Measurements from ENCODE around the gene IL11.
"Not testable (repeated sequence)": the region's sequence is repeated elsewhere in the genome, so short reads cannot be mapped to it uniquely, and the experiment has no call there.

Gene IL11

DNA sequence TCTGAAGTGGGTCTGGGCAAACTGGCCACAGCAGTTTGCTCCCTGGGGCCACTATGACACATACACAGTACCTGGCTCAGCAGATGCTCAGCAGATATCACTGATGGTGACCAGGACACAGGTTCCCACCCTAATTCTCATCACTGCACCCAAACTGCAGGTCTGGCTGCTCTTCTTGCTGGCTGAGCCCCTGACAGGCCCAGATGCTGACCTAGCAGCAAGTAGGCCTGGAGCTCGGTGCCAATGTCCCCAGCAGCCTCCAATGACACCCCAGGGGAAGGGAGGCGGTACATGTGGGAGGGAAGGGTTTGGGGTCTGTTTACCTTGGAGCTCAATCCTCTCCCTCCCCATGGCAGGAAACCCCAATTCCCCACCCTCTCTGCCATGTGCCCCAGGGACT, 32.2 kb upstream of the IL11 start:
- Mint-ChIP-seq H3K4me3 (no peak overlapping the region), H3K4me1 (peaks cover 32% of the 10 kb centered on the region), H3K9me3 (no peaks in the 10 kb centered on the region), H3K27ac (peak overlapping the region in 1 of 3 experiments; percentile 9), H3K36me3 (ENCODE audit: low read depth) (peaks cover 51% of the 10 kb centered on the region), H3K27me3 (ENCODE audit: low read depth) (no peaks in the 10 kb centered on the region)
- TF ChIP-seq, protein P1, sequence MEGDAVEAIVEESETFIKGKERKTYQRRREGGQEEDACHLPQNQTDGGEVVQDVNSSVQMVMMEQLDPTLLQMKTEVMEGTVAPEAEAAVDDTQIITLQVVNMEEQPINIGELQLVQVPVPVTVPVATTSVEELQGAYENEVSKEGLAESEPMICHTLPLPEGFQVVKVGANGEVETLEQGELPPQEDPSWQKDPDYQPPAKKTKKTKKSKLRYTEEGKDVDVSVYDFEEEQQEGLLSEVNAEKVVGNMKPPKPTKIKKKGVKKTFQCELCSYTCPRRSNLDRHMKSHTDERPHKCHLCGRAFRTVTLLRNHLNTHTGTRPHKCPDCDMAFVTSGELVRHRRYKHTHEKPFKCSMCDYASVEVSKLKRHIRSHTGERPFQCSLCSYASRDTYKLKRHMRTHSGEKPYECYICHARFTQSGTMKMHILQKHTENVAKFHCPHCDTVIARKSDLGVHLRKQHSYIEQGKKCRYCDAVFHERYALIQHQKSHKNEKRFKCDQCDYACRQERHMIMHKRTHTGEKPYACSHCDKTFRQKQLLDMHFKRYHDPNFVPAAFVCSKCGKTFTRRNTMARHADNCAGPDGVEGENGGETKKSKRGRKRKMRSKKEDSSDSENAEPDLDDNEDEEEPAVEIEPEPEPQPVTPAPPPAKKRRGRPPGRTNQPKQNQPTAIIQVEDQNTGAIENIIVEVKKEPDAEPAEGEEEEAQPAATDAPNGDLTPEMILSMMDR (IDR thresholded peaks at IDR 0.05; ENCODE audit: unreplicated experiment in 3 of 3), result no peak

DNA sequence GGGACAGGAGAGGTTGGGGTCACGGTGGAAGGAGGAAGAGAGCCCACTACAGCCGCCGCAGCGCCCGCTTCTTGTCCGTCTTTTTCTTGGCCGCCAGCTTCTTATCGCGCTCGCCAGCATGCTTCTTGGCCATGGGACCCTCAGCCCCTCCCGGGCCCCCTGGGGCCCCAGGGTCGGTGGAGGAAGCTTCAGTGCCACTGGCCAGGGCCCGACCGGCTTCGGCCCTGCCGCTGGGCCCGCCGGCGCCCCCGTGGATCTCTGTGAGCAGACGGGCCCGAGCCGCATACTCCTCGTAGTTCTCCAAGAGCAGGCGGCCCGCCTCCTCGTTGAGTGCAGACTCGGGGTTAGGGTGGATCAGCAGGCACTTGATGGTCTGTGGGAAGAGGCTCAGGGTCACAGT, 31.1 kb upstream of the IL11 start:
- H3K27ac Mint-ChIP-seq; H3K9me3 Mint-ChIP-seq; H3K27me3 Mint-ChIP-seq (ENCODE audit: low read depth); H3K4me3 Mint-ChIP-seq: not testable (repeated sequence)
- Mint-ChIP-seq H3K36me3 (ENCODE audit: low read depth) (peaks cover 47% of the 10 kb centered on the region), H3K4me1 (peaks cover 26% of the 10 kb centered on the region)

DNA sequence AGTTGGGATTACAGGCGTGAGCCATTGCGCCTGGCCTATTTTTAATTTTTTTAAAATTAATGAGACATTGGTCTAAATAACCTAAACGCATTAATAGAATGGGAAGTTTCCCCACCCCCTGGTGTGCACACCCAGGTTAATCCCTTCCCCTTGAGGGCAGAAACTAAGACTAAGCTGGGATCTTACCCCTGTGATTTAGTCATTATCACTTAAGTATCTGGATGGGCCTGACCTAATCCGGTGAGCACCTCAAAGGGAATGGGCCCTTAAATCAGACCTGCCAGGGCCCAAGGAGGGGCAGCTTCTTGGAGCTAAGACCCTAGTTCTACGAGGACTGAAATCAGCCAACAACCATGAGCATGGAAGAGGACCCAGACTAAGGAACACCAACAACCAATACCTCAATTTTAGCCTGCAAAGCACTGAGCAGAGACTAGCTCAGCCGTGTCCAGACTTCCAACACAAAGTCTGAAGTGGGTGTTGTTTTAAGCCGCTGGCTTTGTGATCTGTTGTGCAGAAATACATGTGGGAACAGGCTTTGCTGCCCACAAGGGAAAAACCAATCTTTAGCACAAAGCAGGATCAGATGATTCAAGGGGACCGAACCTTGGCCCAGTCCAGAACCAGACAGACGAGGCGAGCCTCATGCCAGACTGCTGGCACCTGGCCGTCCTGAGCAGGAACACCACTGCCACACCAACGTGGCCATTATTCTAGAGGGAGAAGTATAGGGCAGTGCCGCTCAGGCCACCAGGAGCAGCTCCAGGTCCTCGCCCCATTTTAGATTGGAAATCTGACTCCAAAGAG, 30.2 kb upstream of the IL11 start:
- H3K4me1 Mint-ChIP-seq, result peaks cover 17% of the 10 kb centered on the region
- H3K36me3 Mint-ChIP-seq (ENCODE audit: low read depth), result peaks cover 38% of the 10 kb centered on the region
- no peaks in the 10 kb centered on the region for H3K27me3 Mint-ChIP-seq (ENCODE audit: low read depth)
- H3K9me3 Mint-ChIP-seq, result no peaks in the 10 kb centered on the region
- H3K4me3 Mint-ChIP-seq, result no peak overlapping the region
- no peak overlapping the region for H3K27ac Mint-ChIP-seq
- TF ChIP-seq, protein P1 (IDR thresholded peaks at IDR 0.05; ENCODE audit: unreplicated experiment in 3 of 3), result no peak

DNA sequence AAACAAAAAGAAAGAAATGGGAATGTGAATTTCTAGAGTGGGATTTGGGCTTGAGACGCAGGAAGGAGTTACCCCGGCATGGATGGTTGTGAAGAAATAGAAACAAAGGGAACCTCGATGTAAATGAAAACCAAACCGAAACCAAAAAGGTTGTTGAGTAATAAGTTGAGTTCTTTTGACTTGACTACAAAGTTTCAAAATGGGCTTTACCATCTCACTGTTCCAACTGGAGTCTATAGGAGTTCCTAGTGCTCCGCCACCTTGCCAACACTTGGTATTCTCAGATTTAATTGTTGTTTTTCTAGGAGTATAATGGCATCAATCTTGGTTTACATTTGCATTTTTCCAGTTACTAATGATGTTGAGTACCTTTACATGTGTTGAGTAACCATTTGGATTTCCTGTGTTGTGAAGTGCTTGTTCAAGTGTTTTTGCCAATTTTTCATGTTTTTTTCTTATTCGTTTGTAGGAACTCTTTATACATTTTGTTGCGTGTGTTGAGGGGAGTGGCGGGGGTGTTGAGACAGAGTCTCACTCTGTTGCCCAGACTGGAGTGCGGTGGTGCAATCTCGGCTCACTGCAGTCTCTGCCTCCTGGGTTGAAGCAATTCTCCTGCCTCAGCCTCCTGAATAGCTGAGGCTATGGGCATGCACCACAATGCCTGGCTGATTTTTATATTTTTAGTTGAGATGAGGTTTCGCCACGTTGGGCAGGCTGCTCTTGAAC, 28.1 kb upstream of the IL11 start:
- Mint-ChIP-seq H3K9me3 (no peaks in the 10 kb centered on the region), H3K4me1 (peaks cover 15% of the 10 kb centered on the region), H3K4me3 (peak overlapping the region in 1 of 3 experiments; percentile 31), H3K27me3 (ENCODE audit: low read depth) (no peaks in the 10 kb centered on the region), H3K27ac (no peak overlapping the region), H3K36me3 (ENCODE audit: low read depth) (peaks cover 31% of the 10 kb centered on the region)
- TF ChIP-seq, protein P1 (IDR thresholded peaks at IDR 0.05; ENCODE audit: unreplicated experiment in 3 of 3), result no peak

DNA sequence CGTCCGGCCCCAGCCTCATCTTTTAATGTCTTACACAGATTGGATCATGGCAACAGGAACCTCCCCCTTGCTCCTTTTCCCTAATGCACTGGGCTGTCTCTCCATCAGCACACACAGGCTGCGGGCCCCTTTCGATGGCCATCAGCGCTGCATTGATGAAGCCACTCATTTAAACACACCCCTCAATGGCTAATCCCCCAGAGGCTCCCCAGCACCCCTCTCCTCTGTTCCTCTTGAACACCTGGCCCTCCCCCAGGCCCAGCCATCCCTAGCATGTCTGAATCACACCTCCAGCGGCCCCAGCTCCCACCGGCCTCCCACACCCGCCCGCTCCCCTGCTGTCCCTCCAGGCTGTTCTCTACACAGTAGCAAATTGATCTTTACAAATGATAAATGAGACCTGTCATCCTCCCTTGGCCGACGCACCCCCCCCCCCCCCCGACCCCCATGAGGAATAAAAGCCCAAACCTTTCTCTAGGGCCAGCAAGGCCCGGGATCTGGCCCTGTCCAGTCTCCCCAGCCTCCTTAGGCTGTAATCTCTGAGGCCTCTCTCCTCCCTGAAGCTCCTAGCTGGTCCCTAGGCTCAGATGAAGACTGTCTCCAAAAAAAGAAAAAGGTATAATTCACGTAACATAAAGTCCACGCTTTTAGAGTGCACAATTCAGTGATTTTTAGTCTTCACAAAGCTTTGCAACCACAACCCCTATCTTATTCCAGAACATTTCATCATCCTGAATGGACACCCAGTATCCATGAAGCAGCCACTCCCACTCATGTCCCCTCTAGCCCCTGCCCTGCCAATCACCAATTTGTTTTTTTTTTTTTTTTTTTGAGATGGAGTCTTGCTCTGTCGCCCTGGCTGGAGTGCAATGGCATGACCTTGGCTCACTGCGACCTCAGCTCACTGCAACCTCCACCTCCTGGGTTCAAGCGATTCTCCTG, 22.8 kb upstream of the IL11 start:
- no peaks in the 10 kb centered on the region for H3K9me3 Mint-ChIP-seq
- peaks cover 28% of the 10 kb centered on the region for H3K36me3 Mint-ChIP-seq (ENCODE audit: low read depth)

More for the DNA sequence above, 22.8 kb upstream of the IL11 start:
- H3K4me1 Mint-ChIP-seq, result peaks cover 28% of the 10 kb centered on the region
- H3K27me3 Mint-ChIP-seq (ENCODE audit: low read depth), result no peaks in the 10 kb centered on the region
- H3K4me3 Mint-ChIP-seq, result peak overlapping the region in 1 of 3 experiments; percentile 37
- TF ChIP-seq, protein P1 (IDR thresholded peaks at IDR 0.05; ENCODE audit: unreplicated experiment in 3 of 3), result no peak
- peak overlapping the region in 1 of 3 experiments; percentile 53 for H3K27ac Mint-ChIP-seq

Measured in nephron (organoid).